ENCODE data around the gene TMEM269. TPM values are rescaled to one million over a fixed set of nuclear protein-coding genes. Genes with fewer than 3 reads are reported as not detected.

The TMEM269 gene
- total and polyA plus RNA-seq, 9 of the 15 experiments (the other 6 are each of a cell fraction or from before 2014, with no cell fraction given) = 0.09 to 0.49 (median 0.21) TPM

DNA sequence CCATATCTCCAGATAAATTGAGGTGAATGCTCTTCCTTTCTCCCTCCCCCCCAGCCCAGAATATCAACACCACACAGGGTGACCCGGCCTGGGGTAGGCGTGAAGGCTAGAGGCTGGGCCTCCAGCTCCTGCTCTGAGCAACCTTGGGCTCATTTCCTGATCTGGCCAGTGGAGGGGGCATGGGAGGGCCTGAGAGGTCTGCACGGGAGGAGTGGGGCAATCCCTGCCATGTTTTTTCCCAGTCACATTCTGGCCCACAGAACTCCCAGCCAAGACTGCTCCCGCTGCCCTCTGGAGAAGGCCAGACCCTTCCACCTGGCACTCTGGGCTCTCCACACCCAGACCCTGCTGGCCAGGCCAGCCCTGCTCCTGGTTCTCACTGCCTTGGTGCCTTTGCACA, 48.6 kb upstream of the TMEM269 start (continued):
- TF ChIP-seq XRCC5 (IDR thresholded peaks at IDR 0.05; ENCODE audit: low read depth, low read length) (0 out of 2 replicates have a peak, but pooled peaks have one; percentile 37), GABPA (tag; conservative IDR thresholded peaks at IDR 0.05; ENCODE audit: low read depth) (no peak), WHSC1 (IDR thresholded peaks at IDR 0.05; ENCODE audit: low read length) (no peak), ZNF175 (CRISPR knock-in tag; IDR thresholded peaks at IDR 0.05; ENCODE audit: low read depth) (no peak), YBX1 (IDR thresholded peaks at IDR 0.05) (no peak), PHB (CRISPR knock-in tag; IDR thresholded peaks at IDR 0.05) (no peak), NR3C1 (CRISPR knock-in tag; IDR thresholded peaks at IDR 0.05) (no peak)
- TF ChIP-seq, protein P1, sequence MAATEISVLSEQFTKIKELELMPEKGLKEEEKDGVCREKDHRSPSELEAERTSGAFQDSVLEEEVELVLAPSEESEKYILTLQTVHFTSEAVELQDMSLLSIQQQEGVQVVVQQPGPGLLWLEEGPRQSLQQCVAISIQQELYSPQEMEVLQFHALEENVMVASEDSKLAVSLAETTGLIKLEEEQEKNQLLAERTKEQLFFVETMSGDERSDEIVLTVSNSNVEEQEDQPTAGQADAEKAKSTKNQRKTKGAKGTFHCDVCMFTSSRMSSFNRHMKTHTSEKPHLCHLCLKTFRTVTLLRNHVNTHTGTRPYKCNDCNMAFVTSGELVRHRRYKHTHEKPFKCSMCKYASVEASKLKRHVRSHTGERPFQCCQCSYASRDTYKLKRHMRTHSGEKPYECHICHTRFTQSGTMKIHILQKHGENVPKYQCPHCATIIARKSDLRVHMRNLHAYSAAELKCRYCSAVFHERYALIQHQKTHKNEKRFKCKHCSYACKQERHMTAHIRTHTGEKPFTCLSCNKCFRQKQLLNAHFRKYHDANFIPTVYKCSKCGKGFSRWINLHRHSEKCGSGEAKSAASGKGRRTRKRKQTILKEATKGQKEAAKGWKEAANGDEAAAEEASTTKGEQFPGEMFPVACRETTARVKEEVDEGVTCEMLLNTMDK (IDR thresholded peaks at IDR 0.05; ENCODE audit: borderline replicate concordance, insufficient read depth, low read depth, low read length, poor library complexity, severe bottlenecking) = no peak
